RWPE1 (cell line): Measurements from ENCODE around the gene SNX13.

Source experiments
- CTCF ChIA-PET: fragments of 350-600 bp; sonication (Branson Sonifier 250); formaldehyde crosslinking; extraction: SDS; loops from one replicate; lab custom pipeline; 2021; lab: Yijun Ruan, JAX
- POLR2A ChIA-PET: fragments of 400-600 bp; formaldehyde crosslinking; extraction: SDS; loops from one replicate; lab custom pipeline; 2020; ENCODE audit warnings: antibody characterized with exemption; ENCODE audit not compliant: low non-redundant PET; lab: Yijun Ruan, JAX
- DNase-seq: peaks from one replicate; pipeline ENCODE4 v3.0.0; 2012; ENCODE audit warnings: low spot score
- H3K27ac ChIP-seq: fragments of 450-650 bp; 2 replicates; pipeline ENCODE4 v1.5.1; 2017
- CTCF ChIP-seq: fragments of 450-650 bp; conservative IDR thresholded peaks from 2 replicates; pipeline ENCODE4 v1.5.1; 2017; ENCODE audit warnings: low read depth, mild to moderate bottlenecking

The SNX13 gene

DNA sequence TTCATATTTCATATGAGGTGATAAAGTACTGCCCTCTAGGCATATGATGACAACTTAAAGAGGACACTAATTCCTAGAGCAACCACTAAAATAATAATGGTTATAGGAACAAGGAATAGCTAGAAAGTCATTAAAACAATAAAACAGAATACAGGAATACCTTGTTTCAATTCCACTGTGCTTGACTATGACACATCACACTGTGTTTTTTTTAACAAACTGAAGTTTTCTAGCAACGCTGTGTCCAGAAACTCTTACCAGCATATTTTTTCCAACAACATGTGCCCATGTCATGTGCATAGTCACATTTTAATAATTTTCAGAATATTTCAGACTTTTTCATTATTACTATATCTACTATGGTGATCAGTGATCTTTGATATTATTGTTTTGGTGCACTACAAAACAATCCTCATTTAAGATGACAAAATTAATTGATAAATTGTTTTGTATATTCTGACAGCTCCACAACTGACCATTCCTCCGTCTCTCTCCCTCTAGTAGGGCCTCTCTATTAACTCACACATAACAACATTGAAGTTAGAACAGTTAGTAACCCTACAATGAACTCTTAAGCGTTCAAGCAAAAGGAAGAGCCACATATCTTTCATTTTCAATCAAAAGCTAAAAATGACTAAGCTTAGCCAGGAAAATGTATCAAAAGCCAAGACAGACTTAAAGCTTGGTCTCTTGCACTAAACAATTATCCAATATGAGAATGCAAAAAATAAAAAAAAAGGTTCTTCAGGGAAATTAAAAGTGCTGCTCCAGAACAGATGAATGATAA lies 85.8 kb downstream of the SNX13 start:
- CTCF ChIA-PET, result no interaction called here
- no peak overlapping the region for H3K27ac ChIP-seq
- no peak for TF ChIP-seq CTCF
- POLR2A ChIA-PET, result no interaction called here
- no peak for DNase-seq

GRCh38 chr7:17852361-17852760 lies 87.9 kb downstream of the SNX13 start:
- CTCF ChIA-PET, result no interaction called here
- POLR2A ChIA-PET, result no interaction called here
- no peak for DNase-seq
- H3K27ac ChIP-seq, result no peak overlapping the region
- no peak for TF ChIP-seq CTCF

DNA sequence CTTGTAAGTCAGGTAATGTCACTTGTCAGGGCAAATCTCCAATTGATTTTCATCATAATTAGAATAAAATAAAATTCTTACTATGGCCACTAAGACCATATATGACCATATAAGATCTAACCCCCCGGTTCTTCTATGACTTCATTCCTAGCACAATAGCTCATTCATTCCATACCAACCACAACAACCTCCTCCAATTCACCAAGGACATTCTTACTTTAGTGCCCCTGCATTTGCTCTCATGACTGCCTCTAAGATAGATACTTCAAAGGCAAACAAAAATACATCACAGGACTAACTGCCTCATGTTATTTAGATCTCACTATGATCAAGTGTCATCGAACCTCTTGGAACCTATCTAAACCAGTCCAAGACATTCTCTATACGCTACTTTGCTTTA lies 90.8 kb downstream of the SNX13 start:
- ChIA-PET POLR2A (no interaction called here), CTCF (interaction anchor here (0.6 kb wide), 2 partner anchors 141 to 1374 kb away, joined by 3 to 4 read pairs; no protein-coding TSS in a partner anchor)
- no peak for DNase-seq
- no peak for TF ChIP-seq CTCF
- H3K27ac ChIP-seq, result no peak overlapping the region

- TF ChIP-seq CTCF, result no peak
- ChIA-PET CTCF (interaction anchor here (0.5 to 0.8 kb wide), 2 partner anchors 12 to 313 kb away, joined by 3 read pairs; no protein-coding TSS in a partner anchor), POLR2A (no interaction called here)
- DNase-seq, result no peak
- H3K27ac ChIP-seq, result no peak overlapping the region
Measured at GRCh38 chr7:17848516-17848915, 91.8 kb downstream of the SNX13 start.

- ChIA-PET POLR2A (no interaction called here), CTCF (interaction anchor here (0.7 kb wide), 1 partner anchor 9 kb away, joined by 8 read pairs; no protein-coding TSS in a partner anchor)
- no peak overlapping the region for H3K27ac ChIP-seq
- no peak for DNase-seq
- TF ChIP-seq CTCF, result no peak
Measured at GRCh38 chr7:17846935-17847334, 93.4 kb downstream of the SNX13 start.

DNA sequence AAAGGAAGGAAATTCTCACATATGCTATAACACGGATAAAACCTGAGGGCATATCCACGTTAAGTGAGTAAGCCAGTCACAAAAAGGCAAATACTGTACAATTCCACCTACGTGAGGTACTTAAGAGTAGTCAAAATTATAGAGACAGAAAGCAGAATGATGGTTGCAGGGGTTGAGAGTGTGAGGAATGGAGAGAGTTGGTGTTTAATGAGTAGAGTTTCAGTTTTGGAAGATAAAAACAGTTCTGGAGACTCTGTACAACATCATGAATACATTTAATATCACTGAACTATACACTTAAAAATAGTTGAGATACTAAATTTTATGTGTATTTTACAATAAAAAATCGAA lies 95.1 kb downstream of the SNX13 start:
- TF ChIP-seq CTCF, result no peak
- DNase-seq, result no peak
- no peak overlapping the region for H3K27ac ChIP-seq
- ChIA-PET CTCF (no interaction called here), POLR2A (no interaction called here)
